ENCODE data around the gene AKIP1. TPM values are rescaled to one million over a fixed set of nuclear protein-coding genes. Genes with fewer than 3 reads are reported as not detected.

Gene AKIP1
- polyA plus RNA-seq, 1 donor from 2014 or later, result 81.5 TPM

DNA sequence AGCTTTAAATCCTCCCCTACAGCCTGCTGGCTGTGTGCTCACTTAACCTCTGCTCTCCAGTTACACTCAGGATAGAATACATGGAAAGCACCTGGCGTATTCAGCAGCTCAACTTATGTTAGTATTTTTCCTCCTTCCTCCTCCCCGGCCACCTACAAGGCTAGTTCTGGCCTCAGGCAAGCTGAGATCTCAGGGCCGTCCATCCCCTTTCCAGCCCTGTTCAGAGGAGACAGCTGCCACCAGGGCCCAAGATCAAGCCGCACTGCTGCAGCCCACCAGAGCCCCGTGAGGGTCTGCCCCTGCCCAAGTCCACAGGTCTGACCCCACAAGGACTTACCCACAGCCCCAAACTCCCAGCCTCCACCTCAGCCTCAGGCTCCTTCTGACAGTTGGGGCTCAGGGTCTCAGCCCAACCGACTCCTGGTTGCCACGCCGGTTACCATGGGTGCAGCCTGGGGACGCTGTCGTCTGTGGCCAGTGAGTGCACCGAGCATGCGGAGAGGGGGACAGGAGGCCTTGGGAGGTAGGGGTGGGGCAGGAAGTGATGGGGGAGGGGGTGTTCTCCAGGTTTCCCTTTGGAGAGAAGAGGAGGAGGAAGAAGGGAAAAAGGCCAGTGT, 21.7 kb downstream of the AKIP1 start, which contains the start of gene C11orf16:
C11orf16 (minus strand) TSS at position 384 of the 617 bp plus-strand sequence. CDS start 639 bp downstream, outside the sequence.
- no peak within 1 kb of the TSS for H3K9ac ChIP-seq (ENCODE audit: low read length)
- H3K4me2 ChIP-seq (ENCODE audit: low read length), result no peak within 1 kb of the TSS
- no peaks in the 10 kb centered on the region for H4K20me1 ChIP-seq (ENCODE audit: insufficient read depth)
- no peaks in the 10 kb centered on the region for H3K79me2 ChIP-seq (replicated peaks; ENCODE audit: insufficient read depth, low read length)
- no peaks in the 10 kb centered on the region for H3K9me3 ChIP-seq (ENCODE audit: low read length)
- no peak within 1 kb of the TSS for H3K4me3 ChIP-seq (ENCODE audit: low read length)
- no peak within 1 kb of the TSS for H3K27ac ChIP-seq (ENCODE audit: low read length)
- no peaks in the 10 kb centered on the region for H3K27me3 ChIP-seq (ENCODE audit: insufficient read depth, low read depth, low read length)
- no peak for TF ChIP-seq EZH2 (IDR thresholded peaks at IDR 0.05; ENCODE audit: borderline replicate concordance, insufficient read depth, low read length, poor library complexity, severe bottlenecking)
- TF ChIP-seq POLR2AphosphoS5 (IDR thresholded peaks at IDR 0.05), result no peak
- TF ChIP-seq, protein P1, sequence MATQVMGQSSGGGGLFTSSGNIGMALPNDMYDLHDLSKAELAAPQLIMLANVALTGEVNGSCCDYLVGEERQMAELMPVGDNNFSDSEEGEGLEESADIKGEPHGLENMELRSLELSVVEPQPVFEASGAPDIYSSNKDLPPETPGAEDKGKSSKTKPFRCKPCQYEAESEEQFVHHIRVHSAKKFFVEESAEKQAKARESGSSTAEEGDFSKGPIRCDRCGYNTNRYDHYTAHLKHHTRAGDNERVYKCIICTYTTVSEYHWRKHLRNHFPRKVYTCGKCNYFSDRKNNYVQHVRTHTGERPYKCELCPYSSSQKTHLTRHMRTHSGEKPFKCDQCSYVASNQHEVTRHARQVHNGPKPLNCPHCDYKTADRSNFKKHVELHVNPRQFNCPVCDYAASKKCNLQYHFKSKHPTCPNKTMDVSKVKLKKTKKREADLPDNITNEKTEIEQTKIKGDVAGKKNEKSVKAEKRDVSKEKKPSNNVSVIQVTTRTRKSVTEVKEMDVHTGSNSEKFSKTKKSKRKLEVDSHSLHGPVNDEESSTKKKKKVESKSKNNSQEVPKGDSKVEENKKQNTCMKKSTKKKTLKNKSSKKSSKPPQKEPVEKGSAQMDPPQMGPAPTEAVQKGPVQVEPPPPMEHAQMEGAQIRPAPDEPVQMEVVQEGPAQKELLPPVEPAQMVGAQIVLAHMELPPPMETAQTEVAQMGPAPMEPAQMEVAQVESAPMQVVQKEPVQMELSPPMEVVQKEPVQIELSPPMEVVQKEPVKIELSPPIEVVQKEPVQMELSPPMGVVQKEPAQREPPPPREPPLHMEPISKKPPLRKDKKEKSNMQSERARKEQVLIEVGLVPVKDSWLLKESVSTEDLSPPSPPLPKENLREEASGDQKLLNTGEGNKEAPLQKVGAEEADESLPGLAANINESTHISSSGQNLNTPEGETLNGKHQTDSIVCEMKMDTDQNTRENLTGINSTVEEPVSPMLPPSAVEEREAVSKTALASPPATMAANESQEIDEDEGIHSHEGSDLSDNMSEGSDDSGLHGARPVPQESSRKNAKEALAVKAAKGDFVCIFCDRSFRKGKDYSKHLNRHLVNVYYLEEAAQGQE (IDR thresholded peaks at IDR 0.05; ENCODE audit: borderline replicate concordance), result no peak
- no peaks in the 10 kb centered on the region for H3F3A ChIP-seq (ENCODE audit: insufficient read depth, low read length, poor library complexity, severe bottlenecking)
- no peaks in the 10 kb centered on the region for H3K36me3 ChIP-seq (ENCODE audit: insufficient read depth, low read length)
- H2AFZ ChIP-seq (ENCODE audit: low read depth, low read length), result no peak within 1 kb of the TSS
- no peaks in the 10 kb centered on the region for H3K9me2 ChIP-seq (ENCODE audit: insufficient read depth, low read length)

DNA sequence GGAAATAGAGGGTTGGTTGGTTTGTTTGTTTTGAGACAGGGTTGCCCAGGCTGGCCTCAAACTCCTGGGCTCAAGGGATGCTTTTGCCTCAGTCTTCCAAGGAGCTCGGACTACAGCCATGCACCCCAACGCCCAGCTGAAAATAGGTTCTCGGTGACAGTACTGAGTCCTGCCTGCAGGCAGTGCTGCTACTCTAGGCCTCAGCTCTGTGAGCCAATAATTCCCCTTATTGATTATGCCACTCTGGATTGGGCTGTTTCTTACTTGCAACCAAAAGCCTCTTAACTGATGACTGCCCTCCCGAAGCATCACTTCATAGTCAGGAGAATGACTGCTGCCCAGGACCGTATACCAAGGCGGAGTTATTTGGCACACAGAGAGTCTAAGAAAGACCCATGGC, 22.9 kb downstream of the AKIP1 start:
- no peaks in the 10 kb centered on the region for H3K36me3 ChIP-seq (ENCODE audit: insufficient read depth, low read length)
- H3K9me2 ChIP-seq (ENCODE audit: insufficient read depth, low read length), result no peaks in the 10 kb centered on the region
- no peak overlapping the region for H3K9ac ChIP-seq (ENCODE audit: low read length)
- no peaks in the 10 kb centered on the region for H3K9me3 ChIP-seq (ENCODE audit: low read length)
- no peak overlapping the region for H3K4me2 ChIP-seq (ENCODE audit: low read length)
- H3K27ac ChIP-seq (ENCODE audit: low read length), result no peak overlapping the region
- H3K79me2 ChIP-seq (replicated peaks; ENCODE audit: insufficient read depth, low read length), result no peaks in the 10 kb centered on the region
- no peak overlapping the region for H3K4me3 ChIP-seq (ENCODE audit: low read length)
- H2AFZ ChIP-seq (ENCODE audit: low read depth, low read length), result no peak overlapping the region
- TF ChIP-seq RAD21 (conservative IDR thresholded peaks at IDR 0.05) (no peak), EZH2 (IDR thresholded peaks at IDR 0.05; ENCODE audit: borderline replicate concordance, insufficient read depth, low read length, poor library complexity, severe bottlenecking) (no peak), EP300 (conservative IDR thresholded peaks at IDR 0.05; ENCODE audit: poor library complexity, severe bottlenecking) (no peak), MXI1 (conservative IDR thresholded peaks at IDR 0.05; ENCODE audit: poor library complexity, severe bottlenecking) (no peak), SMC3 (conservative IDR thresholded peaks at IDR 0.05; ENCODE audit: poor library complexity) (no peak)
- H3K27me3 ChIP-seq (ENCODE audit: insufficient read depth, low read depth, low read length), result no peaks in the 10 kb centered on the region
- H3F3A ChIP-seq (ENCODE audit: insufficient read depth, low read length, poor library complexity, severe bottlenecking), result no peaks in the 10 kb centered on the region
- H4K20me1 ChIP-seq (ENCODE audit: insufficient read depth), result no peaks in the 10 kb centered on the region

DNA sequence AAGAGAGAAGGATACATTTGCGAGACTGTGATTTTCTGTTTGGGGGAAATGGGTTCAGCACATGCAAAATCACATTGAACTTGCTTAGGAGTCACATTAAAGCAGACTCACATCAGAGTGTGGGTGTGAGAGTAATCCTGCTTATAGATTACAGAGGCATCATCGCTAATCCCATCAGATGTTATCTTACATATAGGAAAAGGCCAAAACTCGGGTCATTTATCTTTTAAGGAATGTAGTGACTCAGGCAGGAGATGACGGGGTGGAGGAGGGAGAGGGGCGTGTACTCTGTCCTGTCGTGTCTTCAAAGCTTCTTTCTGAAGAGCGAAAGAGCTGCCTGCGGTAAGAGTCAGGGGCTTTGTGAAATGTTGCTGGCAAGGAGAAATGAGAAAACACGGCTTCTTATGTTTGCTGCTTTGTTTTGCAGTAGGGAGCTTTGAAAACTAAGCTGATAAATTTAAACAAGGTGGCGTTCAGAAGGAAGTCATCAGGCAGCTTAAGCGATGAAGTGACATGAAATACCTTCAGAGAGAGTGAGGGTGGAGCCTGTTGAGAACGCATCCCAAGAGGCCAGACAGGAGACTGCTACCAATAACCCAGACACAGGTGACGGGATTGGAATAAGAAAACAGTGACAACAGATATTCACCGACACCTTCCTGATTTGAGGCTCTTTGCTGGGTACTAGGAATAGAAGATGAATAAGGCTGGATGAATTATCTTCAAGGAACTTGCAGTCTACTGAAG, 23.9 kb downstream of the AKIP1 start:
- Histone ChIP-seq H3K27ac (ENCODE audit: low read length) (no peak overlapping the region), H3K36me3 (ENCODE audit: insufficient read depth, low read length) (no peaks in the 10 kb centered on the region), H3K4me2 (ENCODE audit: low read length) (no peak overlapping the region), H3K79me2 (replicated peaks; ENCODE audit: insufficient read depth, low read length) (no peaks in the 10 kb centered on the region), H3K9me2 (ENCODE audit: insufficient read depth, low read length) (no peaks in the 10 kb centered on the region), H3K4me3 (ENCODE audit: low read length) (no peak overlapping the region), H4K20me1 (ENCODE audit: insufficient read depth) (no peaks in the 10 kb centered on the region), H3K27me3 (ENCODE audit: insufficient read depth, low read depth, low read length) (no peaks in the 10 kb centered on the region), H3K9ac (ENCODE audit: low read length) (no peak overlapping the region), H3K9me3 (ENCODE audit: low read length) (no peaks in the 10 kb centered on the region), H3F3A (ENCODE audit: insufficient read depth, low read length, poor library complexity, severe bottlenecking) (no peaks in the 10 kb centered on the region), H2AFZ (ENCODE audit: low read depth, low read length) (no peak overlapping the region)
- TF ChIP-seq, protein P1 (IDR thresholded peaks at IDR 0.05; ENCODE audit: borderline replicate concordance), result no peak
- no peak for TF ChIP-seq POLR2AphosphoS5 (IDR thresholded peaks at IDR 0.05)
- TF ChIP-seq, protein P2, sequence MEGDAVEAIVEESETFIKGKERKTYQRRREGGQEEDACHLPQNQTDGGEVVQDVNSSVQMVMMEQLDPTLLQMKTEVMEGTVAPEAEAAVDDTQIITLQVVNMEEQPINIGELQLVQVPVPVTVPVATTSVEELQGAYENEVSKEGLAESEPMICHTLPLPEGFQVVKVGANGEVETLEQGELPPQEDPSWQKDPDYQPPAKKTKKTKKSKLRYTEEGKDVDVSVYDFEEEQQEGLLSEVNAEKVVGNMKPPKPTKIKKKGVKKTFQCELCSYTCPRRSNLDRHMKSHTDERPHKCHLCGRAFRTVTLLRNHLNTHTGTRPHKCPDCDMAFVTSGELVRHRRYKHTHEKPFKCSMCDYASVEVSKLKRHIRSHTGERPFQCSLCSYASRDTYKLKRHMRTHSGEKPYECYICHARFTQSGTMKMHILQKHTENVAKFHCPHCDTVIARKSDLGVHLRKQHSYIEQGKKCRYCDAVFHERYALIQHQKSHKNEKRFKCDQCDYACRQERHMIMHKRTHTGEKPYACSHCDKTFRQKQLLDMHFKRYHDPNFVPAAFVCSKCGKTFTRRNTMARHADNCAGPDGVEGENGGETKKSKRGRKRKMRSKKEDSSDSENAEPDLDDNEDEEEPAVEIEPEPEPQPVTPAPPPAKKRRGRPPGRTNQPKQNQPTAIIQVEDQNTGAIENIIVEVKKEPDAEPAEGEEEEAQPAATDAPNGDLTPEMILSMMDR (IDR thresholded peaks at IDR 0.05; ENCODE audit: poor library complexity, severe bottlenecking), result no peak
- TF ChIP-seq MXI1 (conservative IDR thresholded peaks at IDR 0.05; ENCODE audit: poor library complexity, severe bottlenecking), result no peak
- no peak for TF ChIP-seq EZH2 (IDR thresholded peaks at IDR 0.05; ENCODE audit: borderline replicate concordance, insufficient read depth, low read length, poor library complexity, severe bottlenecking)
- no peak for TF ChIP-seq TAF1 (IDR thresholded peaks at IDR 0.05; ENCODE audit: low read depth)

Data from neural cell (in vitro differentiated cells).